ENCODE measurements around the gene KCNJ10. TPM values are rescaled to one million over a fixed set of nuclear protein-coding genes. Genes with fewer than 3 reads are reported as not detected.

The KCNJ10 gene
- total RNA-seq, 3 donors from 2014 or later: 0.23 to 0.73 (median 0.27) TPM

- H3K9me3 ChIP-seq: no peaks in the 10 kb centered on the region
- ATAC-seq: no peak
- intact Hi-C loops (cut with DNase I, micrococcal nuclease): no loop called here
These were observed 1.7 kb downstream of the KCNJ10 start for GRCh38 chr1:160068225-160068624.

GRCh38 chr1:160066829-160067745 is 2.9 kb downstream of the KCNJ10 start:
- H3K4me3 ChIP-seq: no peak overlapping the region
- intact Hi-C loops (cut with DNase I, micrococcal nuclease): no loop called here
- ATAC-seq: no peak
- no peaks in the 10 kb centered on the region for H3K36me3 ChIP-seq (ENCODE audit: low read depth)
- no peaks in the 10 kb centered on the region for H3K9me3 ChIP-seq
- no peak for TF ChIP-seq CTCF (IDR thresholded peaks at IDR 0.05)
- DNase-seq: no peak
- H3K4me1 ChIP-seq (ENCODE audit: low read depth): no peaks in the 10 kb centered on the region

More at GRCh38 chr1:160068225-160068624, 1.7 kb downstream of the KCNJ10 start:
- no peak for TF ChIP-seq CTCF (IDR thresholded peaks at IDR 0.05)
- Histone ChIP-seq H3K4me1 (ENCODE audit: low read depth) (no peaks in the 10 kb centered on the region), H3K36me3 (ENCODE audit: low read depth) (no peaks in the 10 kb centered on the region), H3K4me3 (no peak overlapping the region)
- DNase-seq: no peak

- H3K9me3 ChIP-seq: no peaks in the 10 kb centered on the region
- no peaks in the 10 kb centered on the region for H3K4me1 ChIP-seq (ENCODE audit: low read depth)
- intact Hi-C loops (cut with DNase I, micrococcal nuclease): no loop called here
- no peak for ATAC-seq
- H3K36me3 ChIP-seq (ENCODE audit: low read depth): no peaks in the 10 kb centered on the region
- no peak for DNase-seq
- H3K4me3 ChIP-seq: no peak overlapping the region
- no peak for TF ChIP-seq CTCF (IDR thresholded peaks at IDR 0.05)
These were observed 5.2 kb downstream of the KCNJ10 start for GRCh38 chr1:160064746-160065145.

GRCh38 chr1:160064164-160064563 is 5.8 kb downstream of the KCNJ10 start:
- DNase-seq (no peak), ATAC-seq (no peak)
- Histone ChIP-seq H3K9me3 (no peaks in the 10 kb centered on the region), H3K4me1 (ENCODE audit: low read depth) (no peaks in the 10 kb centered on the region), H3K4me3 (no peak overlapping the region), H3K36me3 (ENCODE audit: low read depth) (no peaks in the 10 kb centered on the region)
- intact Hi-C loops (cut with DNase I, micrococcal nuclease): no loop called here
- no peak for TF ChIP-seq CTCF (IDR thresholded peaks at IDR 0.05)

GRCh38 chr1:160063176-160063575 is 6.8 kb downstream of the KCNJ10 start:
- intact Hi-C loops (cut with DNase I, micrococcal nuclease): no loop called here
- no peak for TF ChIP-seq CTCF (IDR thresholded peaks at IDR 0.05)
- no peak for ATAC-seq
- Histone ChIP-seq H3K9me3 (no peaks in the 10 kb centered on the region), H3K36me3 (ENCODE audit: low read depth) (no peaks in the 10 kb centered on the region), H3K4me3 (no peak overlapping the region), H3K4me1 (ENCODE audit: low read depth) (no peaks in the 10 kb centered on the region)
- DNase-seq: no peak
